Loucy (cell line): Measurements from ENCODE around the gene CNDP1.

ENCODE experiments used
- H2AFZ ChIP-seq: fragments of 200-600 bp; sonication (generic); 2 replicates; pipeline ENCODE4 v1.6.0; 2016; ENCODE audit warnings: antibody characterized with exemption, mild to moderate bottlenecking, low read length, moderate library complexity
- H3F3A ChIP-seq: fragments of 200-600 bp; 2 replicates; pipeline ENCODE4 v1.6.0; 2016; ENCODE audit warnings: antibody characterized with exemption, low read depth, mild to moderate bottlenecking
- H3K27me3 ChIP-seq: fragments of 200-600 bp; sonication (generic); 2 replicates; pipeline ENCODE4 v1.6.1; 2014; ENCODE audit warnings: low read length, mild to moderate bottlenecking; ENCODE audit not compliant: insufficient read depth, poor library complexity, severe bottlenecking
- H3K36me3 ChIP-seq: fragments of 200-600 bp; sonication (generic); 2 replicates; pipeline ENCODE4 v1.6.1; 2016; ENCODE audit warnings: low read length; ENCODE audit not compliant: insufficient read depth
- H3K4me1 ChIP-seq: fragments of 200-600 bp; sonication (generic); 2 replicates; pipeline ENCODE4 v1.5.1; 2014; ENCODE audit warnings: low read length, mild to moderate bottlenecking; ENCODE audit not compliant: insufficient read depth, poor library complexity, severe bottlenecking
- H3K4me2 ChIP-seq: fragments of 200-600 bp; sonication (generic); 2 replicates; pipeline ENCODE4 v1.6.0; 2014; ENCODE audit warnings: antibody characterized with exemption, low read length, low read depth, mild to moderate bottlenecking; ENCODE audit not compliant: poor library complexity, severe bottlenecking
- H3K4me3 ChIP-seq: fragments of 200-600 bp; sonication (generic); 2 replicates; pipeline ENCODE4 v1.5.1; 2014; ENCODE audit warnings: low read length, mild to moderate bottlenecking, mixed read lengths; ENCODE audit not compliant: poor library complexity, severe bottlenecking
- H3K79me2 ChIP-seq: fragments of 200-600 bp; sonication (generic); 2 replicates; pipeline ENCODE4 v1.6.1; 2014; ENCODE audit warnings: low read length; ENCODE audit not compliant: insufficient read depth
- H3K9ac ChIP-seq: fragments of 200-600 bp; sonication (generic); 2 replicates; pipeline ENCODE4 v1.6.0; 2014; ENCODE audit warnings: mild to moderate bottlenecking, low read depth, low read length, moderate library complexity; ENCODE audit not compliant: poor library complexity, severe bottlenecking
- H3K9me2 ChIP-seq: fragments of 200-600 bp; sonication (generic); replicated peaks from 2 replicates; pipeline ENCODE4 v1.6.1; 2016; ENCODE audit warnings: low read depth, low read length, mixed read lengths
- H3K9me3 ChIP-seq: fragments of 200-600 bp; sonication (generic); 2 replicates; pipeline ENCODE4 v1.6.1; 2014; ENCODE audit warnings: mild to moderate bottlenecking, antibody characterized with exemption, low read length, low read depth; ENCODE audit not compliant: insufficient read depth
- H4K20me1 ChIP-seq: fragments of 200-600 bp; sonication (generic); 2 replicates; pipeline ENCODE4 v1.6.0; 2014; ENCODE audit warnings: antibody characterized with exemption, low read length, mild to moderate bottlenecking; ENCODE audit not compliant: insufficient read depth, poor library complexity, severe bottlenecking
- CTCF ChIP-seq: fragments of 200-600 bp; sonication (generic); conservative IDR thresholded peaks from 2 replicates; pipeline ENCODE4 v1.5.1; 2014; ENCODE audit warnings: mild to moderate bottlenecking, antibody characterized with exemption, low read length
- EZH2phosphoT487 ChIP-seq: fragments of 200-600 bp; IDR thresholded peaks from 2 replicates; pipeline ENCODE4 v1.6.1; 2018; ENCODE audit warnings: antibody characterized with exemption, mild to moderate bottlenecking, moderate library complexity, borderline replicate concordance

Gene CNDP1

GRCh38 chr18:74631623-74632350, 97.5 kb downstream of the CNDP1 start:
- TF ChIP-seq CTCF, result no peak
- no peak for TF ChIP-seq EZH2phosphoT487

GRCh38 chr18:74632351-74632679, 98.0 kb downstream of the CNDP1 start:
- H3F3A ChIP-seq, result peaks cover 13% of the 10 kb centered on the region; the same call in 1 of the 2 replicates
- H3K4me3 ChIP-seq, result peak overlapping the region; percentile 48
- peak overlapping the region; percentile 63 for H3K4me2 ChIP-seq
- TF ChIP-seq CTCF, result no peak
- TF ChIP-seq EZH2phosphoT487, result no peak
- peaks cover 22% of the 10 kb centered on the region; the same call in 1 of the 2 replicates for H3K36me3 ChIP-seq
- H2AFZ ChIP-seq, result no peak overlapping the region
- H3K9me3 ChIP-seq, result no peaks in the 10 kb centered on the region
- peak overlapping the region; percentile 24 for H3K9ac ChIP-seq
- no peaks in the 10 kb centered on the region for H3K79me2 ChIP-seq
- peaks cover 23% of the 10 kb centered on the region for H3K4me1 ChIP-seq
- no peaks in the 10 kb centered on the region for H3K9me2 ChIP-seq
- H4K20me1 ChIP-seq, result no peaks in the 10 kb centered on the region
- no peaks in the 10 kb centered on the region for H3K27me3 ChIP-seq

More at GRCh38 chr18:74631623-74632350, 97.5 kb downstream of the CNDP1 start:
- Histone ChIP-seq H4K20me1 (no peaks in the 10 kb centered on the region), H3K4me2 (peak overlapping the region; percentile 63), H3K27me3 (no peaks in the 10 kb centered on the region), H3K79me2 (no peaks in the 10 kb centered on the region), H3F3A (peaks cover 13% of the 10 kb centered on the region; the same call in 1 of the 2 replicates), H3K9ac (peak overlapping the region; percentile 24), H3K4me3 (peak overlapping the region; percentile 48), H2AFZ (peak overlapping the region; percentile 10; the same call in 1 of the 2 replicates), H3K4me1 (peaks cover 23% of the 10 kb centered on the region), H3K36me3 (peaks cover 22% of the 10 kb centered on the region; the same call in 1 of the 2 replicates), H3K9me3 (no peaks in the 10 kb centered on the region), H3K9me2 (no peaks in the 10 kb centered on the region)

GRCh38 chr18:74632856-74633255, 98.6 kb downstream of the CNDP1 start:
- Histone ChIP-seq H4K20me1 (no peaks in the 10 kb centered on the region), H3K27me3 (no peaks in the 10 kb centered on the region), H3K4me1 (peaks cover 23% of the 10 kb centered on the region), H3K9ac (no peak overlapping the region), H3K4me2 (peak overlapping the region; percentile 63), H3F3A (peaks cover 13% of the 10 kb centered on the region; the same call in 1 of the 2 replicates), H3K9me3 (no peaks in the 10 kb centered on the region), H3K4me3 (no peak overlapping the region), H3K79me2 (no peaks in the 10 kb centered on the region), H3K9me2 (no peaks in the 10 kb centered on the region), H3K36me3 (peaks cover 22% of the 10 kb centered on the region; the same call in 1 of the 2 replicates), H2AFZ (no peak overlapping the region)
- TF ChIP-seq EZH2phosphoT487 (no peak), CTCF (no peak)
